Panc1 (cell line): ENCODE data around the gene PLOD3.

Experiments
- CTCF ChIP-seq: fragments of 450-650 bp; IDR thresholded peaks from 2 replicates; pipeline ENCODE4 v1.5.1; 2017; ENCODE audit warnings: mild to moderate bottlenecking
- REST ChIP-seq, 2 experiments: IDR thresholded peaks; 2 replicates each; pipeline ENCODE4 v1.6.1; 2011 to 2012; ENCODE audit warnings: low read depth in 2 of 2, control low read depth in 1 of 2, low read length in 1 of 2, mild to moderate bottlenecking in 1 of 2, moderate library complexity in 1 of 2; ENCODE audit not compliant: insufficient read depth in 1 of 2
- TCF7L2 ChIP-seq: IDR thresholded peaks from 2 replicates; pipeline ENCODE4 v1.6.1; 2011; ENCODE audit warnings: mild to moderate bottlenecking, low read depth, low read length, inconsistent platforms

GRCh38 chr7:101265622-101266516 is 48.5 kb upstream of the PLOD3 start:
- no peak for TF ChIP-seq CTCF
- no peak for TF ChIP-seq TCF7L2
- no peak for TF ChIP-seq REST (IDR thresholded peaks at IDR 0.05; ENCODE audit: insufficient read depth in 1 of 2, low read depth in 2 of 2, low read length in 1 of 2)
